ENCODE data around the gene CROCC.
"Not testable (repeated sequence)": the region's sequence is repeated elsewhere in the genome, so short reads cannot be mapped to it uniquely, and the experiment has no call there.

DNA sequence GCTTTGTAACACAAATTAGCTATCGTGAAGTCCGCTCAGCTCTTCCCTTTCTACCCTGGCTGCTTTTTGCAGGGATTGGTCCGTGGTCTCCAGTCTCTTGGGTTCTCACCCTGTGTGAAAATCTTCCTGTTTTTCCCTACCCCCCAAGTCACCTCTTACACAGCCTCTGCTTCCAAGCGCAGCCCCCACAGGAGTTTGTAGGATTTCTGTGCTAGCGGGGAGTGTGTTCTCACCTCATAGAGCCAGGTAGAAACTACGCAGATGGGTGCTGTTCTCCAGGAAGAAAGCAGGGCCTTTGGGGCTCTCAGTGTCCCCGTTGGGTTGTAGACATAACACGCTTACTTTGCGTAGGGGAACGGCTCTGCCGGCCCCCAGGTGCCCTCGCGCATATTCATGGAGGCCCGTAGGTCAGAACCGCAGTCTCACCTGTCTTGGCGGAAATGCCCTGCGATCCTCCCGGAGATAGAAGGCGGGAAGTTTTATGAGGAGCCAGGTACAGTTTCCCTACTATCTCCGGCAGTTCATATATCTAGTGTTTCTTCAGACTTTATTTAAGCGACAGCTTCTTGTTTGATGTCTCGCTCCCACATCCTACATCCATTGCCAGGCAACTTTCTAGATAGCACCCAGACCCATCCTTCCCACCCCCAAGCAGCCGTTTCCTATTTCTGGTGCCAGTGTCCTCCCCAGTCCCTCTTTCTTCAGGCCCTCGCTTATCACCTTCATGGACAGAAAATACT, 25.2 kb upstream of the CROCC start:
- TF ChIP-seq POLR2A (IDR thresholded peaks at IDR 0.05; ENCODE audit: low read depth, low read length): peak; percentile 87
- peak; percentile 72; the same call in 1 of the 2 replicates for TF ChIP-seq POLR2AphosphoS5 (IDR thresholded peaks at IDR 0.05; ENCODE audit: low read depth, low read length)
- not testable (repeated sequence) for TF ChIP-seq TAF1 (IDR thresholded peaks at IDR 0.05; ENCODE audit: low read depth, low read length); PAX5 (IDR thresholded peaks at IDR 0.05; ENCODE audit: insufficient read depth, low read length, severe bottlenecking); SPI1 (IDR thresholded peaks at IDR 0.05; ENCODE audit: low read depth, low read length)
- TF ChIP-seq POU2F2 (IDR thresholded peaks at IDR 0.05; ENCODE audit: low read depth, low read length): peak; percentile 83; the same call in 1 of the 2 replicates
